ENCODE measurements around the gene NPLOC4.
"Not testable (repeated sequence)": the region's sequence is repeated elsewhere in the genome, so short reads cannot be mapped to it uniquely, and the experiment has no call there.

The NPLOC4 gene

GRCh38 chr17:81589612-81590011 is 47.3 kb downstream of the NPLOC4 start:
- Mint-ChIP-seq H3K9me3 (no peaks in the 10 kb centered on the region), H3K27me3 (no peaks in the 10 kb centered on the region), H3K4me1 (no peaks in the 10 kb centered on the region), H3K27ac (no peak overlapping the region), H3K4me3 (no peak overlapping the region), H3K36me3 (peaks cover 51% of the 10 kb centered on the region)
- ATAC-seq = no peak

- Mint-ChIP-seq H3K27ac (no peak overlapping the region), H3K36me3 (peaks cover 73% of the 10 kb centered on the region), H3K4me3 (no peak overlapping the region), H3K9me3 (no peaks in the 10 kb centered on the region), H3K4me1 (no peaks in the 10 kb centered on the region), H3K27me3 (no peaks in the 10 kb centered on the region)
- no peak for ATAC-seq
These were observed 50.8 kb downstream of the NPLOC4 start for GRCh38 chr17:81586096-81586495.

GRCh38 chr17:81584771-81585170 is 52.1 kb downstream of the NPLOC4 start:
- not testable (repeated sequence) for H3K4me3 Mint-ChIP-seq, H3K9me3 Mint-ChIP-seq, H3K27me3 Mint-ChIP-seq, H3K27ac Mint-ChIP-seq, ATAC-seq
- peaks cover 10% of the 10 kb centered on the region for H3K4me1 Mint-ChIP-seq
- H3K36me3 Mint-ChIP-seq = peaks cover 80% of the 10 kb centered on the region

- H3K36me3 Mint-ChIP-seq = peaks cover 76% of the 10 kb centered on the region
- ATAC-seq = no peak
- H3K4me1 Mint-ChIP-seq = peaks cover 16% of the 10 kb centered on the region
- no peak overlapping the region for H3K4me3 Mint-ChIP-seq
- no peak overlapping the region for H3K27ac Mint-ChIP-seq
- H3K9me3 Mint-ChIP-seq = no peaks in the 10 kb centered on the region
- no peaks in the 10 kb centered on the region for H3K27me3 Mint-ChIP-seq
These were observed 53.1 kb downstream of the NPLOC4 start for GRCh38 chr17:81583589-81584342.

- H3K9me3 Mint-ChIP-seq = no peaks in the 10 kb centered on the region
- H3K27me3 Mint-ChIP-seq = no peaks in the 10 kb centered on the region
- peaks cover 75% of the 10 kb centered on the region for H3K36me3 Mint-ChIP-seq
- H3K4me1 Mint-ChIP-seq = peaks cover 23% of the 10 kb centered on the region
- no peak for ATAC-seq
- H3K27ac Mint-ChIP-seq = no peak overlapping the region
- H3K4me3 Mint-ChIP-seq = no peak overlapping the region
These were observed 54.2 kb downstream of the NPLOC4 start for GRCh38 chr17:81582749-81583148.

- ATAC-seq = no peak
- Mint-ChIP-seq H3K36me3 (peaks cover 78% of the 10 kb centered on the region), H3K4me3 (no peak overlapping the region), H3K27ac (no peak overlapping the region), H3K27me3 (no peaks in the 10 kb centered on the region), H3K9me3 (no peaks in the 10 kb centered on the region), H3K4me1 (peaks cover 27% of the 10 kb centered on the region)
These were observed 54.6 kb downstream of the NPLOC4 start for GRCh38 chr17:81582341-81582740.

GRCh38 chr17:81581758-81582157 is 55.2 kb downstream of the NPLOC4 start:
- Mint-ChIP-seq H3K4me3 (no peak overlapping the region), H3K27me3 (no peaks in the 10 kb centered on the region), H3K4me1 (peaks cover 29% of the 10 kb centered on the region), H3K9me3 (no peaks in the 10 kb centered on the region), H3K27ac (no peak overlapping the region), H3K36me3 (peaks cover 80% of the 10 kb centered on the region)
- no peak for ATAC-seq

GRCh38 chr17:81580481-81580880 is 56.4 kb downstream of the NPLOC4 start:
- H3K4me3 Mint-ChIP-seq = no peak overlapping the region
- H3K4me1 Mint-ChIP-seq = peaks cover 29% of the 10 kb centered on the region
- peaks cover 75% of the 10 kb centered on the region for H3K36me3 Mint-ChIP-seq
- no peaks in the 10 kb centered on the region for H3K9me3 Mint-ChIP-seq
- H3K27ac Mint-ChIP-seq = no peak overlapping the region
- H3K27me3 Mint-ChIP-seq = no peaks in the 10 kb centered on the region
- no peak for ATAC-seq

GRCh38 chr17:81579821-81580321 is 57.0 kb downstream of the NPLOC4 start:
- Mint-ChIP-seq H3K9me3 (no peaks in the 10 kb centered on the region), H3K4me1 (peaks cover 29% of the 10 kb centered on the region), H3K4me3 (no peak overlapping the region), H3K27ac (peak overlapping the region; percentile 58), H3K27me3 (no peaks in the 10 kb centered on the region), H3K36me3 (peaks cover 71% of the 10 kb centered on the region)
- no peak for ATAC-seq

GRCh38 chr17:81579298-81579697 is 57.6 kb downstream of the NPLOC4 start:
- no peak overlapping the region for H3K4me3 Mint-ChIP-seq

GRCh38 chr17:81578561-81579225 is 58.2 kb downstream of the NPLOC4 start:
- no peak overlapping the region for H3K4me3 Mint-ChIP-seq
- no peaks in the 10 kb centered on the region for H3K27me3 Mint-ChIP-seq
- H3K9me3 Mint-ChIP-seq = no peaks in the 10 kb centered on the region
- peak overlapping the region; percentile 40 for H3K27ac Mint-ChIP-seq
- peaks cover 29% of the 10 kb centered on the region for H3K4me1 Mint-ChIP-seq
- no peak for ATAC-seq
- peaks cover 69% of the 10 kb centered on the region for H3K36me3 Mint-ChIP-seq

More at GRCh38 chr17:81579298-81579697, 57.6 kb downstream of the NPLOC4 start:
- Mint-ChIP-seq H3K27me3 (no peaks in the 10 kb centered on the region), H3K4me1 (peaks cover 29% of the 10 kb centered on the region), H3K36me3 (peaks cover 69% of the 10 kb centered on the region), H3K9me3 (no peaks in the 10 kb centered on the region), H3K27ac (peak overlapping the region; percentile 58)
- ATAC-seq = no peak

GRCh38 chr17:81578038-81578441 is 58.9 kb downstream of the NPLOC4 start:
- no peak overlapping the region for H3K4me3 Mint-ChIP-seq
- peak overlapping the region; percentile 40 for H3K27ac Mint-ChIP-seq

GRCh38 chr17:81577278-81578000 is 59.5 kb downstream of the NPLOC4 start:
- Mint-ChIP-seq H3K4me3 (no peak overlapping the region), H3K4me1 (peaks cover 29% of the 10 kb centered on the region), H3K27ac (peak overlapping the region; percentile 40), H3K27me3 (no peaks in the 10 kb centered on the region), H3K36me3 (peaks cover 62% of the 10 kb centered on the region), H3K9me3 (no peaks in the 10 kb centered on the region)
- ATAC-seq = no peak

More at GRCh38 chr17:81578038-81578441, 58.9 kb downstream of the NPLOC4 start:
- Mint-ChIP-seq H3K27me3 (no peaks in the 10 kb centered on the region), H3K36me3 (peaks cover 64% of the 10 kb centered on the region), H3K9me3 (no peaks in the 10 kb centered on the region), H3K4me1 (peaks cover 29% of the 10 kb centered on the region)
- no peak for ATAC-seq

GRCh38 chr17:81576621-81577277 is 60.2 kb downstream of the NPLOC4 start:
- Mint-ChIP-seq H3K4me1 (peaks cover 29% of the 10 kb centered on the region), H3K27me3 (no peaks in the 10 kb centered on the region), H3K27ac (no peak overlapping the region), H3K4me3 (no peak overlapping the region), H3K9me3 (no peaks in the 10 kb centered on the region), H3K36me3 (peaks cover 57% of the 10 kb centered on the region)
- no peak for ATAC-seq

- H3K27me3 Mint-ChIP-seq = no peaks in the 10 kb centered on the region
- H3K27ac Mint-ChIP-seq = no peak overlapping the region
- no peak overlapping the region for H3K4me3 Mint-ChIP-seq
- peaks cover 29% of the 10 kb centered on the region for H3K4me1 Mint-ChIP-seq
- ATAC-seq = no peak
- no peaks in the 10 kb centered on the region for H3K9me3 Mint-ChIP-seq
- peaks cover 57% of the 10 kb centered on the region for H3K36me3 Mint-ChIP-seq
These were observed 61.1 kb downstream of the NPLOC4 start for GRCh38 chr17:81575836-81576235.
